Cardiac septum (tissue), 1 donor: Measurements from ENCODE around the gene PLG. TPM values are rescaled to one million over a fixed set of nuclear protein-coding genes. Genes with fewer than 3 reads are reported as not detected.
"Not testable (repeated sequence)": the region's sequence is repeated elsewhere in the genome, so short reads cannot be mapped to it uniquely, and the experiment has no call there.

Experiments used
- DNase-seq: peaks from one replicate; pipeline ENCODE4 v3.0.0-alpha.2; 2020; ENCODE audit warnings: low spot score
- intact Hi-C: fragments of 100-400 bp; cut with DNase I; formaldehyde crosslinking; loops from one replicate; pipeline ENCODE4 v1.14.0; 2022
- total RNA-seq: library from RNA; stranded (reverse); fragmentation: NEBNext Ultra II Directional; extraction: Animal tissue kit (Norgen Biotek cat#: 25700); gene quantifications from one replicate; pipeline ENCODE4 v1.2.1, GENCODE V29; 2021
- donor health status: DM: no; HTN: no; CAD: no.

Gene PLG
- total RNA-seq, 1 donor from 2014 or later = not detected

GRCh38 chr6:160799801-160800506 is 97.9 kb downstream of the PLG start:
- DNase-seq = no peak
- intact Hi-C loops = no loop called here

GRCh38 chr6:160801418-160801817 is 99.4 kb downstream of the PLG start:
- intact Hi-C loops = no loop called here
- no peak for DNase-seq

GRCh38 chr6:160802049-160802448 is 100.0 kb downstream of the PLG start:
- not testable (repeated sequence) for DNase-seq

More at GRCh38 chr6:160802049-160802448, 100.0 kb downstream of the PLG start:
- intact Hi-C loops = not testable (repeated sequence)

Other genes with a start within 250 kb of the PLG start
- not detected for gene LPA, start 38.0 kb upstream of the PLG start, total RNA-seq